OCI-M2 (cell line): Measurements from ENCODE around the gene RNF180.
"Not testable (repeated sequence)": the region's sequence is repeated elsewhere in the genome, so short reads cannot be mapped to it uniquely, and the experiment has no call there.

Source experiments
- DNase-seq: peaks from one replicate; lab custom pipeline; 2025; ENCODE audit not compliant: unreplicated experiment; lab: John Stamatoyannopoulos, UW

The RNF180 gene

GRCh38 chr5:64364426-64364825 is 198.8 kb downstream of the RNF180 start:
- no peak for DNase-seq

GRCh38 chr5:64384765-64385164 is 219.1 kb downstream of the RNF180 start:
- no peak for DNase-seq

GRCh38 chr5:64397552-64397951 is 231.9 kb downstream of the RNF180 start:
- no peak for DNase-seq

- not testable (repeated sequence) for DNase-seq
Measured at GRCh38 chr5:64398735-64399134, 233.1 kb downstream of the RNF180 start.

GRCh38 chr5:64407103-64407825 is 241.6 kb downstream of the RNF180 start:
- DNase-seq: not testable (repeated sequence)

- no peak for DNase-seq
Measured at GRCh38 chr5:64417390-64417789, 251.7 kb downstream of the RNF180 start.

GRCh38 chr5:64418013-64418412 is 252.4 kb downstream of the RNF180 start:
- no peak for DNase-seq
